K562 (cell line): ENCODE data around the gene HOXB3. TPM values are rescaled to one million over a fixed set of nuclear protein-coding genes. Genes with fewer than 3 reads are reported as not detected.
A peak's percentile ranks its signal among the peaks of the same experiment; 100 is the strongest.

Source experiments
- ATAC-seq: fragments of 200-7000 bp; cut with Tn5 transposase; 3 replicates; pipeline ENCODE4 v1.9.1; 2020; ENCODE audit warnings: moderate library complexity
- BruUV-seq: library from RNA; stranded (reverse); fragments of 400-500 nt; replicated peaks from 2 replicates; lab custom pipeline; 2021; lab: Mats Ljungman, UMichigan
- CTCF ChIA-PET: fragments of 300-600 bp; formaldehyde crosslinking; extraction: SDS; loops from one replicate; lab custom pipeline; 2021; ENCODE audit warnings: low intra/inter-chr PET ratio; lab: Yijun Ruan, JAX
- POLR2A ChIA-PET: fragments of 300-600, 350-650 bp; sonication (Branson Sonifier 250); formaldehyde crosslinking; extraction: SDS; loops from one replicate; lab custom pipeline; 2021; ENCODE audit warnings: antibody characterized with exemption, inconsistent platforms; lab: Yijun Ruan, JAX
- DNase-seq, 4 experiments: peaks; one replicate each; pipeline versions ENCODE4 v3.0.0 to v3.0.0-alpha.2; 2011 to 2018; ENCODE audit warnings: low spot score in 3 of 4, mixed read lengths in 3 of 4; ENCODE audit errors: extremely low read depth in 1 of 4
- FAIRE-seq: peaks from 2 replicates; lab custom pipeline; 2011; peaks lifted over from hg19 to GRCh38; lab: Jason Lieb, UNC
- H2AFZ ChIP-seq: 2 replicates; pipeline ENCODE4 v1.6.0; 2011; ENCODE audit warnings: low read depth, low read length, control low read depth, inconsistent platforms
- H3K27ac ChIP-seq: fragments of 200-600 bp; 3 replicates; pipeline ENCODE4 v1.8.0; 2011; ENCODE audit warnings: low read depth, mild to moderate bottlenecking, control low read depth, inconsistent platforms, low read length, moderate library complexity, mixed read lengths; ENCODE audit errors: extremely low read depth
- H3K27me3 ChIP-seq, 2 experiments: fragments of 300-600 bp in 1 of 2; 2 replicates in 1 of 2; 3 replicates in 1 of 2; pipeline versions ENCODE4 v1.6.0 to v1.8.0; 2011; ENCODE audit warnings: inconsistent platforms in 2 of 2, low read length in 2 of 2, mild to moderate bottlenecking in 1 of 2, mixed read lengths in 1 of 2, moderate library complexity in 1 of 2; ENCODE audit not compliant: control insufficient read depth in 2 of 2, insufficient read depth in 2 of 2
- H3K36me3 ChIP-seq: fragments of 300-600 bp; 3 replicates; pipeline ENCODE4 v1.8.0; 2011; ENCODE audit warnings: mild to moderate bottlenecking, low read length, inconsistent platforms; ENCODE audit not compliant: control insufficient read depth, insufficient read depth
- H3K4me1 ChIP-seq, 2 experiments: fragments of 200-600 bp in 1 of 2; replicated peaks in 1 of 2; 2 replicates in 1 of 2; 3 replicates in 1 of 2; pipeline versions ENCODE4 v1.5.1 to v1.8.0; 2011; ENCODE audit warnings: inconsistent platforms in 2 of 2, low read length in 2 of 2, mild to moderate bottlenecking in 1 of 2, mixed read lengths in 1 of 2, moderate library complexity in 1 of 2; ENCODE audit not compliant: control insufficient read depth in 2 of 2, insufficient read depth in 2 of 2
- H3K4me2 ChIP-seq: 2 replicates; pipeline ENCODE4 v1.6.1; 2011; ENCODE audit warnings: low read length, control low read depth, inconsistent platforms, mixed read lengths; ENCODE audit not compliant: insufficient read depth
- H3K4me3 ChIP-seq: fragments of 200-600 bp; sonication (generic), shearing (Covaris generic); 2 replicates; pipeline ENCODE4 v1.5.1; 2016; ENCODE audit warnings: control low read depth, inconsistent platforms
- H3K79me2 ChIP-seq: fragments of 200-600 bp; 3 replicates; pipeline ENCODE4 v1.8.0; 2011; ENCODE audit warnings: low read length, inconsistent platforms; ENCODE audit not compliant: control insufficient read depth, insufficient read depth
- H3K9ac ChIP-seq, 2 experiments: 2 replicates each; pipeline versions ENCODE4 v1.6.0 to v1.6.1; 2011; ENCODE audit warnings: low read depth in 2 of 2, low read length in 2 of 2, control low read depth in 1 of 2, inconsistent platforms in 1 of 2, mild to moderate bottlenecking in 1 of 2, mixed read lengths in 1 of 2; ENCODE audit not compliant: insufficient read depth in 1 of 2
- H3K9me1 ChIP-seq: one replicate; pipeline ENCODE4 v1.6.0; 2011; ENCODE audit warnings: inconsistent platforms, mild to moderate bottlenecking, low read length, moderate library complexity; ENCODE audit not compliant: control insufficient read depth, insufficient read depth
- H3K9me3 ChIP-seq: replicated peaks from 2 replicates; pipeline ENCODE4 v1.5.1; 2011; ENCODE audit warnings: low read depth, low read length, inconsistent platforms; ENCODE audit not compliant: control insufficient read depth, insufficient read depth
- H4K20me1 ChIP-seq: replicated peaks from 2 replicates; pipeline ENCODE4 v1.6.1; 2011; ENCODE audit warnings: low read length, inconsistent platforms, mixed read lengths; ENCODE audit not compliant: control insufficient read depth, insufficient read depth
- ARNT ChIP-seq, 2 experiments: fragments of 450-650 bp; IDR thresholded peaks; 2 replicates each; pipeline ENCODE4 v1.6.1; 2016; ENCODE audit warnings: mild to moderate bottlenecking in 1 of 2
- ATF3 ChIP-seq, 2 experiments: fragments of 450-650 bp in 1 of 2; sonication (generic) in 1 of 2; formaldehyde crosslinking in 1 of 2; IDR thresholded peaks in 1 of 2; conservative IDR thresholded peaks in 1 of 2; 2 replicates each; pipeline versions ENCODE4 v1.6.1 to v1.8.1; 2016 to 2023; ENCODE audit warnings: mild to moderate bottlenecking in 2 of 2, moderate library complexity in 2 of 2, inconsistent platforms in 1 of 2, missing genetic modification reagents in 1 of 2
- BCLAF1 ChIP-seq, 2 experiments: fragments of 450-650 bp in 1 of 2; IDR thresholded peaks; 2 replicates each; pipeline ENCODE4 v1.6.1; 2011 to 2017; ENCODE audit warnings: low read depth in 2 of 2, antibody characterized with exemption in 1 of 2, borderline replicate concordance in 1 of 2, low read length in 1 of 2, mild to moderate bottlenecking in 1 of 2, mixed read lengths in 1 of 2; ENCODE audit not compliant: control insufficient read depth in 1 of 2
- CBX8 ChIP-seq: fragments of 200-600 bp; sonication (generic); IDR thresholded peaks from 2 replicates; pipeline ENCODE4 v1.6.1; 2012; ENCODE audit warnings: borderline replicate concordance, mixed run types, low read depth, mild to moderate bottlenecking, moderate library complexity, mixed read lengths, low read length, control low read depth, inconsistent platforms; ENCODE audit not compliant: poor library complexity, severe bottlenecking; ENCODE audit errors: extremely low read depth
- CHD2 ChIP-seq: IDR thresholded peaks from 2 replicates; pipeline ENCODE4 v1.6.1; 2011; ENCODE audit warnings: low read depth, low read length
- CREBBP ChIP-seq: IDR thresholded peaks from one replicate; pipeline ENCODE4 v1.6.1; 2012; ENCODE audit warnings: low read depth, mild to moderate bottlenecking, control low read depth, inconsistent platforms, low read length
- MTF1 ChIP-seq: fragments of 250-450 bp; sonication (Bioruptor Pico); IDR thresholded peaks from 2 replicates; pipeline ENCODE4 v1.9.0; 2021; ENCODE audit warnings: moderate library complexity, mild to moderate bottlenecking, inconsistent platforms, borderline replicate concordance
- NFIC ChIP-seq: fragments of 450-650 bp; IDR thresholded peaks from 2 replicates; pipeline ENCODE4 v1.6.1; 2017; ENCODE audit warnings: mild to moderate bottlenecking, inconsistent platforms
- POLR2AphosphoS5 ChIP-seq: IDR thresholded peaks from 2 replicates; pipeline ENCODE4 v1.6.1; 2011; ENCODE audit warnings: mild to moderate bottlenecking, low read depth, low read length, moderate library complexity; ENCODE audit not compliant: control insufficient read depth, insufficient read depth
- RBFOX2 ChIP-seq: fragments of 200-400 bp; formaldehyde crosslinking; IDR thresholded peaks from 2 replicates; pipeline ENCODE4 v1.6.1; 2017; ENCODE audit warnings: low read depth, mild to moderate bottlenecking, low read length, moderate library complexity
- TAF15 ChIP-seq: fragments of 200-400 bp; formaldehyde crosslinking; IDR thresholded peaks from 2 replicates; pipeline ENCODE4 v1.6.1; 2017; ENCODE audit warnings: mild to moderate bottlenecking, low read depth, low read length, moderate library complexity
- TCF7 ChIP-seq: sonication (generic); IDR thresholded peaks from 2 replicates; pipeline ENCODE4 v1.6.1; 2016; ENCODE audit warnings: antibody characterized with exemption, borderline replicate concordance
- USF1 ChIP-seq: sonication (generic); formaldehyde crosslinking; IDR thresholded peaks from 2 replicates; pipeline ENCODE4 v1.9.0; 2022; ENCODE audit warnings: mild to moderate bottlenecking, missing genetic modification reagents
- ZC3H8 ChIP-seq: fragments of 450-650 bp; IDR thresholded peaks from 2 replicates; pipeline ENCODE4 v1.6.1; 2017
- WGBS: fragments of 100-300 bp; shearing (Covaris generic); methylation state at CpG from one replicate; pipeline ENCODE4 v1.1.6; 2016; ENCODE audit warnings: low coverage, mixed read lengths; ENCODE audit not compliant: insufficient coverage; ENCODE audit errors: missing lambda C conversion rate; 5-methylcytosine and 5-hydroxymethylcytosine counted together
- in situ Hi-C: fragments of 300-500 bp; cut with MboI; formaldehyde crosslinking; loops from 4 replicates; pipeline ENCODE4 v1.15.0; 2018; ENCODE audit warnings: inconsistent platforms, mixed read lengths
- intact Hi-C: fragments of 100-400 bp; cut with micrococcal nuclease; formaldehyde crosslinking; loops from 2 replicates; pipeline ENCODE4 v1.14.2; 2022
- polyA plus RNA-seq, 8 experiments: library from polyadenylated mRNA; depleted of rRNA in 4 of 8; stranded (reverse) in 5 of 8; unstranded in 3 of 8; fragments of >200 nt; fragmentation: Nextera tagmentation in 2 of 8; fragmentation: Illumina TruSeq in 1 of 8; extraction: Ambion mirVana in 2 of 8; extraction: Trizol in 1 of 8; gene quantifications; 2 replicates each; pipeline versions ENCODE4 v1.2.1 to v1.2.3, GENCODE V29; 2011 to 2014; ENCODE audit warnings: inconsistent platforms in 1 of 8, missing spikeins in 1 of 8
- total RNA-seq, 7 experiments: library from RNA; depleted of rRNA in 6 of 7; stranded (reverse); fragments of >200 nt in 6 of 7; fragmentation: Illumina TruSeq in 2 of 7; extraction: Trizol in 2 of 7; gene quantifications; 2 replicates each; pipeline versions ENCODE4 v1.2.1 to v1.2.3, GENCODE V29; 2011 to 2021; ENCODE audit warnings: low replicate concordance in 1 of 7

HOXB3 gene
- total and polyA plus RNA-seq, 9 of the 15 experiments (the other 6 are each of a cell fraction or from before 2014, with no cell fraction given), result 2.4 to 41.3 (median 20.2) TPM

- Histone ChIP-seq H3K27ac (no peak overlapping the region), H3K36me3 (peaks cover 51% of the 10 kb centered on the region), H2AFZ (no peak overlapping the region), H3K4me2 (peak overlapping the region; percentile 42), H4K20me1 (peaks cover 51% of the 10 kb centered on the region), H3K9me3 (no peaks in the 10 kb centered on the region), H3K4me1 (peaks cover 50 to 62% of the 10 kb centered on the region in 2 experiments; a peak in 4 of 5 replicates), H3K79me2 (peaks cover 85% of the 10 kb centered on the region), H3K27me3 (no peaks in the 10 kb centered on the region), H3K9me1 (no peaks in the 10 kb centered on the region), H3K9ac (peak overlapping the region in 1 of 2 experiments; percentile 75; a peak in 2 of 4 replicates), H3K4me3 (no peak overlapping the region)
- intact Hi-C loops, result no loop called here
- 77% methylated on average over 28 of the region's 41 CpGs for WGBS
- in situ Hi-C loops, result loop anchor here (10.0 kb wide), 1 partner anchor 587 kb away; the partner anchor contains the start of gene COPZ2
- ChIA-PET POLR2A (interaction anchor here (0.6 to 3.3 kb wide), 12 partner anchors 8 to 780 kb away, joined by 3 to 21 read pairs (median 3); partner anchors contain the start of gene SCRN2), CTCF (no interaction called here)
- no peak for DNase-seq
- no TSS peak for BruUV-seq
- no peak for FAIRE-seq
- ATAC-seq, result no peak
- TF ChIP-seq MTF1, result no peak
- no peak for TF ChIP-seq CREBBP
- no peak for TF ChIP-seq ARNT (IDR thresholded peaks at IDR 0.05)
- peak; percentile 78 for TF ChIP-seq RBFOX2
- TF ChIP-seq CBX8, result no peak
- no peak for TF ChIP-seq CHD2
- peak; percentile 38; the same call in 1 of the 2 replicates for TF ChIP-seq POLR2AphosphoS5
- TF ChIP-seq TCF7, result no peak
- no peak for TF ChIP-seq TAF15
- TF ChIP-seq ATF3 (IDR thresholded peaks at IDR 0.05), result 0 out of 2 replicates have a peak, but pooled peaks have one; percentile 17
- no peak for TF ChIP-seq ATF3 (CRISPR knock-in tag; conservative IDR thresholded peaks at IDR 0.05)
- no peak for TF ChIP-seq ZC3H8
- TF ChIP-seq NFIC, result 0 out of 2 replicates have a peak, but pooled peaks have one; percentile 15
- TF ChIP-seq BCLAF1 (IDR thresholded peaks at IDR 0.05; ENCODE audit: borderline replicate concordance in 1 of 2, control insufficient read depth in 1 of 2, low read depth in 2 of 2, low read length in 1 of 2), result 0 out of 4 replicates have a peak, but pooled peaks of 1 of the 2 experiments have one; percentile 47
- TF ChIP-seq USF1 (CRISPR knock-in tag), result no peak
Measured at GRCh38 chr17:48621410-48622392, 31.7 kb upstream of the HOXB3 start.
